Suprapubic skin (tissue), 4 donors: ENCODE results near the gene CDC42EP5. TPM values are rescaled to one million over a fixed set of nuclear protein-coding genes. Genes with fewer than 3 reads are reported as not detected.

Source experiments
- DNase-seq, 2 donors: peaks; one replicate each; pipeline ENCODE4 v3.0.0-alpha.2; 2019; ENCODE audit warnings: low spot score in 2 of 2
- H3K27ac ChIP-seq: fragments of 200-600 bp; sonication (generic); one replicate; pipeline ENCODE4 v1.5.1; 2019
- H3K27me3 ChIP-seq: fragments of 200-600 bp; sonication (generic); one replicate; pipeline ENCODE4 v1.5.1; 2019
- H3K36me3 ChIP-seq: fragments of 200-600 bp; sonication (generic); one replicate; pipeline ENCODE4 v1.5.1; 2019
- H3K4me1 ChIP-seq: fragments of 200-600 bp; sonication (generic); one replicate; pipeline ENCODE4 v1.5.1; 2019
- H3K4me3 ChIP-seq: fragments of 200-600 bp; sonication (generic); one replicate; pipeline ENCODE4 v1.5.1; 2019; ENCODE audit warnings: mild to moderate bottlenecking
- H3K9me3 ChIP-seq: fragments of 200-600 bp; sonication (generic); one replicate; pipeline ENCODE4 v1.5.1; 2019
- CTCF ChIP-seq, 2 donors: fragments of 200-600 bp in 1 of 2; fragments of 450-650 bp in 1 of 2; sonication (generic) in 1 of 2; IDR thresholded peaks; one replicate each; pipeline ENCODE4 v1.5.1; 2016 to 2019; ENCODE audit warnings: antibody characterized with exemption in 2 of 2, mild to moderate bottlenecking in 1 of 2, moderate library complexity in 1 of 2
- EP300 ChIP-seq: sonication (generic); formaldehyde crosslinking; IDR thresholded peaks from one replicate; pipeline ENCODE4 v1.6.1; 2017; ENCODE audit warnings: antibody characterized with exemption
- POLR2A ChIP-seq, 2 donors: fragments of 450-650 bp; IDR thresholded peaks; one replicate each; pipeline ENCODE4 v1.6.1; 2017; ENCODE audit warnings: antibody characterized with exemption in 2 of 2, mild to moderate bottlenecking in 2 of 2, moderate library complexity in 2 of 2
- POLR2AphosphoS5 ChIP-seq, 3 donors: sonication (generic); formaldehyde crosslinking; IDR thresholded peaks; one replicate each; pipeline ENCODE4 v1.6.1; 2017; ENCODE audit warnings: antibody characterized with exemption in 3 of 3
- WGBS: methylation state at CpG from one replicate; pipeline ENCODE4 v1.1.5; 2018; 5-methylcytosine and 5-hydroxymethylcytosine counted together
- total RNA-seq, 4 donors: library from RNA; depleted of rRNA; stranded (reverse); fragments of >200 nt; gene quantifications; one replicate each; pipeline ENCODE4 v1.1.0, GENCODE V29; 2016

The CDC42EP5 gene
- total RNA-seq, 4 donors from 2014 or later, result 4.2 to 9.4 (median 5.5) TPM

- no peaks in the 10 kb centered on the region for H3K9me3 ChIP-seq
- DNase-seq, result peak in 1 of 2 donors; percentile 69
- H3K4me1 ChIP-seq, result peaks cover 41% of the 10 kb centered on the region
- no peaks in the 10 kb centered on the region for H3K27me3 ChIP-seq
- H3K27ac ChIP-seq, result no peak overlapping the region
- WGBS, result 71% methylated on average over 7 of the region's 16 CpGs
- TF ChIP-seq EP300, result no peak
- TF ChIP-seq POLR2AphosphoS5 (IDR thresholded peaks at IDR 0.05), result no peak
- no peak for TF ChIP-seq POLR2A (IDR thresholded peaks at IDR 0.05)
- no peak for TF ChIP-seq CTCF (IDR thresholded peaks at IDR 0.05)
- no peak overlapping the region for H3K4me3 ChIP-seq
- H3K36me3 ChIP-seq, result peaks cover 77% of the 10 kb centered on the region
Observed at GRCh38 chr19:54459282-54460229, 13.5 kb downstream of the CDC42EP5 start.

- no peak overlapping the region for H3K4me3 ChIP-seq
- H3K4me1 ChIP-seq, result peaks cover 33% of the 10 kb centered on the region
- WGBS, result 70% methylated on average over 3 of the region's 11 CpGs
- no peak overlapping the region for H3K27ac ChIP-seq
- no peaks in the 10 kb centered on the region for H3K27me3 ChIP-seq
- TF ChIP-seq POLR2AphosphoS5 (IDR thresholded peaks at IDR 0.05) (no peak), CTCF (IDR thresholded peaks at IDR 0.05) (no peak), POLR2A (IDR thresholded peaks at IDR 0.05) (no peak), EP300 (no peak)
- no peaks in the 10 kb centered on the region for H3K9me3 ChIP-seq
- H3K36me3 ChIP-seq, result peaks cover 85% of the 10 kb centered on the region
- DNase-seq, result no peak
Observed at GRCh38 chr19:54458648-54459281, 14.3 kb downstream of the CDC42EP5 start.

GRCh38 chr19:54457773-54458647 lies 15.1 kb downstream of the CDC42EP5 start:
- Histone ChIP-seq H3K27me3 (no peaks in the 10 kb centered on the region), H3K4me1 (peaks cover 26% of the 10 kb centered on the region), H3K9me3 (no peaks in the 10 kb centered on the region), H3K27ac (no peak overlapping the region), H3K36me3 (peaks cover 92% of the 10 kb centered on the region), H3K4me3 (no peak overlapping the region)
- TF ChIP-seq POLR2A (IDR thresholded peaks at IDR 0.05), result no peak
- no peak for TF ChIP-seq EP300
- no peak for TF ChIP-seq CTCF (IDR thresholded peaks at IDR 0.05)
- TF ChIP-seq POLR2AphosphoS5 (IDR thresholded peaks at IDR 0.05), result no peak
- DNase-seq, result no peak
- 92% methylated on average over 41 of the region's 42 CpGs for WGBS

- H3K4me1 ChIP-seq, result peaks cover 18% of the 10 kb centered on the region
- H3K4me3 ChIP-seq, result no peak overlapping the region
- no peak for DNase-seq
- H3K36me3 ChIP-seq, result peaks cover 100% of the 10 kb centered on the region
- no peak overlapping the region for H3K27ac ChIP-seq
- 90% methylated on average over 36 of the region's 51 CpGs for WGBS
- TF ChIP-seq CTCF (IDR thresholded peaks at IDR 0.05), result no peak
- no peak for TF ChIP-seq POLR2A (IDR thresholded peaks at IDR 0.05)
- TF ChIP-seq EP300, result no peak
- TF ChIP-seq POLR2AphosphoS5 (IDR thresholded peaks at IDR 0.05), result no peak
- no peaks in the 10 kb centered on the region for H3K27me3 ChIP-seq
- H3K9me3 ChIP-seq, result no peaks in the 10 kb centered on the region
Observed at GRCh38 chr19:54456423-54457373, 16.4 kb downstream of the CDC42EP5 start.
